22Rv1 (cell line): ENCODE results near the gene KRT35.

ENCODE experiments used
- ZFX ChIP-seq: fragments of 450-650 bp; IDR thresholded peaks from 2 replicates; pipeline ENCODE4 v1.6.1; 2017; ENCODE audit warnings: antibody characterized with exemption, borderline replicate concordance
- TF ChIP-seq, protein P1 (sequence below): fragments of 450-650 bp; IDR thresholded peaks from 2 replicates; pipeline ENCODE4 v1.5.1; 2017; ENCODE audit warnings: mild to moderate bottlenecking

DNA sequence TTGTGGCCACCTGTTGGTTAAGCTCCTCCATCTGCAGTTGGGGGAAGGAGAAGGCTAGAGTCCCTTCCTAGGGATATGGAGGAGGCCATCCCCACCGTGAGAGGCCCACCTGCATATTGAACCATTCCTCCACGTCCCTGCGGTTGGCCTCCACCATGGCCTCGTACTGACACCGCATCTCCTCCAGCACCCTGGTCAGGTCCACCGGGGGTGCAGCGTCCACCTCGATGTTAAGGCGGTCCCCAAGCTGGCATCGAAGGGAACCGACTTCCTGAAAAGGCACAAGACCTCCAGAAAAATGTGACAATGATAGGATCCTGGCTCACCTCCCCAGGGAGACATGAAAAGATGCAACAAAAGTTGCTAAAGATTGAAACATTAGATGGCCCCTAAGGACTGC, 16.8 kb downstream of the KRT35 start:
- TF ChIP-seq, protein P1, sequence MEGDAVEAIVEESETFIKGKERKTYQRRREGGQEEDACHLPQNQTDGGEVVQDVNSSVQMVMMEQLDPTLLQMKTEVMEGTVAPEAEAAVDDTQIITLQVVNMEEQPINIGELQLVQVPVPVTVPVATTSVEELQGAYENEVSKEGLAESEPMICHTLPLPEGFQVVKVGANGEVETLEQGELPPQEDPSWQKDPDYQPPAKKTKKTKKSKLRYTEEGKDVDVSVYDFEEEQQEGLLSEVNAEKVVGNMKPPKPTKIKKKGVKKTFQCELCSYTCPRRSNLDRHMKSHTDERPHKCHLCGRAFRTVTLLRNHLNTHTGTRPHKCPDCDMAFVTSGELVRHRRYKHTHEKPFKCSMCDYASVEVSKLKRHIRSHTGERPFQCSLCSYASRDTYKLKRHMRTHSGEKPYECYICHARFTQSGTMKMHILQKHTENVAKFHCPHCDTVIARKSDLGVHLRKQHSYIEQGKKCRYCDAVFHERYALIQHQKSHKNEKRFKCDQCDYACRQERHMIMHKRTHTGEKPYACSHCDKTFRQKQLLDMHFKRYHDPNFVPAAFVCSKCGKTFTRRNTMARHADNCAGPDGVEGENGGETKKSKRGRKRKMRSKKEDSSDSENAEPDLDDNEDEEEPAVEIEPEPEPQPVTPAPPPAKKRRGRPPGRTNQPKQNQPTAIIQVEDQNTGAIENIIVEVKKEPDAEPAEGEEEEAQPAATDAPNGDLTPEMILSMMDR: no peak
- no peak for TF ChIP-seq ZFX
